Measurements from ENCODE around the gene SUCO.

Gene SUCO

GRCh38 chr1:172517545-172517944 lies 15.4 kb upstream of the SUCO start:
- no peak for DNase-seq

GRCh38 chr1:172529304-172529703 lies 3.6 kb upstream of the SUCO start:
- DNase-seq = no peak

GRCh38 chr1:172530000-172530399 lies 3.0 kb upstream of the SUCO start:
- no peak for DNase-seq

- no peak for DNase-seq
Measured at GRCh38 chr1:172531412-172532182, 1.4 kb upstream of the SUCO start.

- peak; percentile 98 for DNase-seq
Measured at GRCh38 chr1:172532183-172532699, 709 bp upstream of the SUCO start.

GRCh38 chr1:172533513-172534151 lies 682 bp downstream of the SUCO start:
- peak; percentile 64 for DNase-seq

GRCh38 chr1:172536256-172536655 lies 3.3 kb downstream of the SUCO start:
- no peak for DNase-seq

- no peak for DNase-seq
Measured at GRCh38 chr1:172537366-172537765, 4.4 kb downstream of the SUCO start.

- DNase-seq = no peak
Measured at GRCh38 chr1:172537827-172538391, 5.0 kb downstream of the SUCO start.

- no peak for DNase-seq
Measured at GRCh38 chr1:172540635-172541034, 7.7 kb downstream of the SUCO start.

GRCh38 chr1:172544481-172545104 lies 11.6 kb downstream of the SUCO start:
- no peak for DNase-seq

GRCh38 chr1:172545396-172546004 lies 12.6 kb downstream of the SUCO start:
- DNase-seq = no peak

GRCh38 chr1:172547071-172547470 lies 14.1 kb downstream of the SUCO start:
- no peak for DNase-seq

GRCh38 chr1:172549621-172550280 lies 16.8 kb downstream of the SUCO start:
- no peak for DNase-seq

GRCh38 chr1:172551279-172551678 lies 18.3 kb downstream of the SUCO start:
- no peak for DNase-seq

- no peak for DNase-seq
Measured at GRCh38 chr1:172554915-172555314, 22.0 kb downstream of the SUCO start.

- no peak for DNase-seq
Measured at GRCh38 chr1:172556461-172556860, 23.5 kb downstream of the SUCO start.

GRCh38 chr1:172557270-172557669 lies 24.3 kb downstream of the SUCO start:
- no peak for DNase-seq

- no peak for DNase-seq
Measured at GRCh38 chr1:172559572-172560210, 26.7 kb downstream of the SUCO start.

GRCh38 chr1:172561252-172561651 lies 28.3 kb downstream of the SUCO start:
- no peak for DNase-seq

GRCh38 chr1:172566196-172566997 lies 33.4 kb downstream of the SUCO start:
- no peak for DNase-seq

All from NCI-H187 treated with DMSO at 0.1 percent for 48 hours (cell line).